GM12873 (cell line): ENCODE data around the gene CALML4.

Source experiments
- CTCF ChIP-seq: IDR thresholded peaks from 2 replicates; pipeline ENCODE4 v1.5.1; 2012; ENCODE audit warnings: low read depth, mild to moderate bottlenecking, moderate library complexity, low read length, control low read depth; ENCODE audit not compliant: insufficient read depth; ENCODE audit errors: missing control alignments

The CALML4 gene

GRCh38 chr15:68207176-68207935, 2.2 kb upstream of the CALML4 start:
- TF ChIP-seq CTCF, result no peak

GRCh38 chr15:68206711-68207151, 1.6 kb upstream of the CALML4 start:
- no peak for TF ChIP-seq CTCF

GRCh38 chr15:68205954-68206539, 915 bp upstream of the CALML4 start:
- TF ChIP-seq CTCF, result no peak

GRCh38 chr15:68205558-68205944, 419 bp upstream of the CALML4 start:
- TF ChIP-seq CTCF, result no peak

GRCh38 chr15:68204361-68204760, 771 bp downstream of the CALML4 start:
- TF ChIP-seq CTCF, result no peak

- no peak for TF ChIP-seq CTCF
Observed at GRCh38 chr15:68203956-68204355, 1.2 kb downstream of the CALML4 start.

GRCh38 chr15:68203486-68203885, 1.6 kb downstream of the CALML4 start:
- TF ChIP-seq CTCF, result no peak
